HG02610 (cell line): ENCODE data around the gene GBP7.
"Not testable (repeated sequence)": the region's sequence is repeated elsewhere in the genome, so short reads cannot be mapped to it uniquely, and the experiment has no call there.

Experiments used
- ATAC-seq: cut with Tn5 transposase; IDR thresholded peaks from one replicate; pipeline ENCODE4 v1.9.1; 2021; ENCODE audit warnings: mild to moderate bottlenecking, moderate library complexity; ENCODE audit not compliant: unreplicated experiment

GBP7 gene, protein sequence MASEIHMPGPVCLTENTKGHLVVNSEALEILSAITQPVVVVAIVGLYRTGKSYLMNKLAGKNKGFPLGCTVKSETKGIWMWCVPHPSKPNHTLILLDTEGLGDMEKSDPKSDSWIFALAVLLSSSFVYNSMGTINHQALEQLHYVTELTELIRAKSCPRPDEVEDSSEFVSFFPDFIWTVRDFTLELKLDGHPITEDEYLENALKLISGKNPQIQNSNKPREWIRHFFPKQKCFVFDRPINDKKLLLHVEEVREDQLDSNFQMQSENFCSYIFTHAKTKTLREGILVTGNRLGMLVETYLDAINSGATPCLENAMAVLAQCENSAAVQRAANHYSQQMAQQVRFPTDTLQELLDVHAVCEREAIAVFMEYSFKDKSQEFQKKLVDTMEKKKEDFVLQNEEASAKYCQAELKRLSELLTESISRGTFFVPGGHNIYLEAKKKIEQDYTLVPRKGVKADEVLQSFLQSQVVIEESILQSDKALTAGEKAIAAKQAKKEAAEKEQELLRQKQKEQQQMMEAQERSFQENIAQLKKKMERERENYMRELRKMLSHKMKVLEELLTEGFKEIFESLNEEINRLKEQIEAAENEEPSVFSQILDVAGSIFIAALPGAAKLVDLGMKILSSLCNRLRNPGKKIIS

DNA sequence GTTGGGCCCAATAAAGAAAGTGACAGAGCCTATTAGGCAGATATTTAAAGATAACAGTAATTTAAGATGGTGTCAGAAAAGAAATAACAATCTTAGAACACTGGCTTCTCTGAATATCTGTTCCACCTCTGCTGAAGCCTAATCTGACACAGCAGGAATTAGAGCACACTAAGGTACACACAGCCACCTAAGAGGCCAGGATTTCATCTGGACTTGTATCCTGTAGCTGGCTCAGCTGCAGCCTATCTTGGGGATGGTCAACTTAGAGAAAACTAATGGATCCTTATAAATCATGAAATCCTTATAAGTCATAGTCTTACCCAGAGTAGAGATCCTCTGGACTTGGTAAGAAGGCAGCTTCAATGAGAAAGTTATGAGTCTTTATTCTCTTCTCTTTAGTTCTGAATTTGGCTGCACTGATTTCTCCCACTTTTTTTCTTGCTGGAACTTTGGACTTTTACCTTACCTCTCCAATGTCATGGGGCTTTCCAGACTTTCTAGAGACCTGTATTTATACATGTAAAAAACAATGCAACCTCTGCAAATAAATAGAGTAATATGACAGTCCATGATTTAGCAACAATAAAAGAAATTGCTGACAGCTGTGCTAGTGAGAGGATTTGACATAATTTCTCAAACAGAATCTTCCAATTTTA, at the start of gene GBP7:
Gene GBP7, minus strand, starts transcription at position 403 of the 656 bp plus-strand sequence. CDS start 4,068 bp downstream, outside the sequence.
- no peak for ATAC-seq

DNA sequence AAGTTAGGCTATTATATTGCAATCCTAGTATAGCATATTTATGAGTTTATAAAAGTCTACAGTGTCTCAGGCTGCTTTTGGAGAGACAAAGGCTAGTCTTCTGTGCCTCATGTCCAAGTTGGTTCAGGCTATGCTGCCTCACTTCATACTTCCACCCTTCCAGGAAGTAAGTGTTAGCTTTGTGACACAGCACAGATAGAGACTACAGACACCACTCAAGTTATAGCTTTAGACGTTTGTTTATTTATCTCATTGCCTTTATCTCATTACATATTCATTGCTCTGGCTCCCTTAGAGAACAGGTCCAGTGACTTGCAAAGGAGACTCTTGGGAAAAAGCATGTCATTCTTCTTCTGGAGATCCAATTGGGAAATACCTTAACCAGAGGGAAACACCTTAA, 45.5 kb upstream of the GBP7 start:
- no peak for ATAC-seq

DNA sequence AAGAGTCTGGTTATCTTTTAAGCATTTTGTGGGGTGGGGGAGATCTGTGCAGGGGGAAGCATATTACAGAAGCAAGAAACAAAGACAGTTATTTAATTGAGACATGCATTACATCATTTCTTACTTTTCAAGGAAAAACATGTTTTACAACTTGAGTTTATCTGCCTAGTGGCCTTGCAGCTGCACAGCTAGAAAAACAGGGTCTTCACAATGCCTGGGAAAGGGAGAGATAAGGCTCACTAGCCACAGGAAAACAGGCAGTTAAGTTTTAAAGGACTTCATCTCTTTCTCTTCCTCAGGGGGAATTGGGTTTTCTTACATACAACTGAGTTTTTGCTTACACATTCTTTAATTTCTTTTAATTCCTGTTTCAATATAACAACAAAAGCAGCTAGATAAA, 44.0 kb upstream of the GBP7 start:
- ATAC-seq = not testable (repeated sequence)

DNA sequence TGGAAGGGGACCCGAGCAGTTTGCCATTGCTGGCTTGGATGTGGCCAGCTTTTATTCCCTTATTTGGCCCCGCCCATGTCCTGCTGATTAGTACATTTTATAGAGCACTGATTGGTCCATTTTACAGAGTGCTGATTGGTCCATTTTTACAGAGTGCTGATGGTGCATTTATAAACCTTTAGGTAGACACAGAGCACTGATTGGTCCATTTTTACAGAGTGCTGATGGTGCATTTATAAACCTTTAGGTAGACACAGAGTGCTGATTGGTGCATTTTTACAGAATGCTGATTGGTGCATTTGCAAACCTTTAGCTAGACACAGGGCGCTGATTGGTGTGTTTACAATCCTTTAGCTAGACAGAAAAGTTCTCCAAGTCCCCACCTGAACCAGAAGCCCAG, 43.1 kb upstream of the GBP7 start:
- not testable (repeated sequence) for ATAC-seq

DNA sequence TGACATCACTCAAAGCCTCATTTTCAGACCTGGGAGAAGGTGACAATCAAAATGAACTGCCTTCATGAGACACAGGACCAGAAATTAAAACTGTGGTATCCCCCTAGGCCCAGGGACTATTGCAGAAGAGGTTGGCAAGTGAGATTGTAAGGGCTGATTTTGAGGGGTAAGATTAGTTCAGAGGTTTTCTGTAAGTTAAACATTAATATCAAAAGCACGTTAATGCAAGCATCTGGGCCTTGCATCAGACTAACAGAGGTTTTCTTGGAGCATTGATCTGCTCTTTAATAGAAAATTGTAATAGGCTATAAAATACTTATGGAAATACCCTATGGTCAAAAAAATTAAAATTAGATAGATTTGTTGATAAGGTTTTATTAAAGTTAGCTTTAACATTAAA, 37.5 kb upstream of the GBP7 start:
- no peak for ATAC-seq

DNA sequence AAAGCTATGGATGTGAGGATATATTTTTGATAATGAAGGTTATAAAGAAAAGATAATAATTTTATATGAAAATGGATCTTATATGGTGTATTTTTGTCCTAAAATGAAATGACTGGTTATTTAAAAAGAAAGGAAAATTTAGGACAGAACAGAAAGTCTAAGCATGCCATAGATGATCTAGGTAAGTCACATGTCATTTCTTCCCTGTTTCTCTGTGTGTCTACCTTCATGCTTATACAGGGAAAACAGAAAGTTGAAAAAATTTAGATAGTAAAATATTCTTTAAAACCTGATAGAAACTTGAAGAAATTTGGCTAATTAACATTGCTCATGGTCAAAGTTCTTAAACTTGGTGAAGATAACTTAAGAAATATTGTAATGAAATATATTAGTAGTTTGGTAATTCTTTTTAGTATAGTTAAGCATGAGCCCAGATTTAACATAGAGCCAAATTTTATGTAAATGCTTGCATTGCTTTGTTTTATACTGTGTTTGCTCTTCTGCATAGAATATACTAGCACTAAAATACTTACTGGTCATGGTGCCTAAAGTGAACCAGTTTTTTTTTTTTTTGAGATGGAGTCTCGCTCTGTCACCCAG, 35.3 kb upstream of the GBP7 start:
- ATAC-seq = no peak

DNA sequence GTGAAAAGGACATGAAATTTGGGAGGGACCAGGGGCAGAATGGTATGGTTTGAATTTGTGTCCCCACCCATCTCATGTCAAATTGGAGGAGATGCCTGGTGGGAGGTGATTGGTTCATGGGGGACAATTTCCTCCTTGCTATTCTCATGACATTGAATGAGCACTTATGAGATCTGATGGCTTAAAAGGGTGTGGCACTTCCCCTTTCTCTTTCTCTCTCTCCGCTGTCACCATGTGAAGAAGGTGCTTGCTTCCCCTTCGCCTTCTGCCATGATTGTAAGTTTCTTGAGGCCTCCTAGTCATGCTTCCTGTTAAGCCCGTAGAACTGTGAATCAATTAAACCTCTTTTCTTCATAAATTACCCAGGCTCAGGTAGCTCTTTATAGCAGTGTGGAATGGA, 30.6 kb upstream of the GBP7 start:
- no peak for ATAC-seq

DNA sequence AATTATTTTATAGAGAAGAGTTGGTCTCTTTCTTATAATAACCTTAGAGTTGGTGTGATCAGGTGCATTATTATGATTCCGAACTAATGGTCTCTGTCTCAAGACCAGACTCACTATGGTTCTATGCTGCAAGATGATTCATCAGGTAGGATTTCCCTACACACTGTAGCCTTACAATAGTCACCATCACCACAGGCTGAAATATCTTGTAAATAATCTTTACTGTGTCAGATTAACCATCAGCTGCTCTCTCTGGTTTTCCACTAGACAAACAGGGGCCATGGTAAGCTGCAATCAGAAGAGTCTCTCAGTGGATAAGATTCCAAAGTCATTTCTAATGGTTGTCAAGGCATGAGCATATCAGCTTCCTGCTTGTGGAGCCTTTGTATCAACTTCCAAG, 27.4 kb upstream of the GBP7 start:
- no peak for ATAC-seq

DNA sequence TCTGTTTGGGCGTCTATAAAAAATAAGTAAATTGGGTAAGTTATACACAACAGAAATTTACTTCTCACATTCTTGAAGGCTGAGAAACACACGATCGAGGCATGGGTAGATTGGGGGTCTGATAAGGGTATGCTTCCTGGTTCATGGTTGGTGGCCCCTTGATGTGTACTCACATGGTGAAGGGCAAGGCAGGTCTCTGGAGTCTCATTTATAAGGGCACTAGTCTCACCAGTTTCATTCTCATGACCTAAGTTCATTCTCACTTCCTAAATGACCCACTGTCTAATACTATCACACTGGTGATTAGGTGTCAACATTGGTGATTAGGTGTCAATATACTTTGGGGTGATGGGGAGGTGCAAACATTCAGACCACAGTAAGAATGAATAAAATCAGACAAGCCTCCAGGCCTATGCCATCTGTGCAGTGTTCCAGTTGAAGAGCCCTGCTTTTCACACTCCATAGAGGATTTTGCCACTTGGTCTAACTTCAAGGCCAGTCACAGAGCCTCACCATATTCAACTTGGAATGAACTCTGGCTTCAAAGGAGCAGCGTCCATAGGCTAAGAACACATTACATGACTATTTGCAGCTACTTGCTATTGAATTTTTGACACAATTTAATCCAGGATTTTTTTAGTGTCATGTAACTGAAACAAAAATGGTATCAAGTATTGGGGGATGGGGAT, 25.4 kb upstream of the GBP7 start:
- ATAC-seq = peak; percentile 70

DNA sequence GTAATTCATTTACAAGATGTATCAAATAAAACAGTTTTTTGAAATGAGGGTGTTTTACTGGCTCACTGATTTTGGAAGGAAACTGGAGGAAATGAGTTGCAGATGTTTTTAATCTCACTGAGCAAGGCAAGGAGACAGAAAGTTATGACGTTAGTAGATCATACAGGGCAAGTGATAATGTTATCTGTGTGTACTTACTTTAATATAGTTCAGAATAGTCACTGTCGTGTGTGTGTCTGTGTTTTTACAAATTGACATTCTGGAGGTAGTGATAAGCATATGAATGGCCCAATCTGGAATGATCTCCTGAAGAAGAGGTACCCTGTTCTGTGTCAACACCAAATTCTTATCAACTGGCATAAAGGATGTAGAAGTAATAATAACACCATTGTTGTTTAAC, 24.9 kb upstream of the GBP7 start:
- ATAC-seq = no peak

DNA sequence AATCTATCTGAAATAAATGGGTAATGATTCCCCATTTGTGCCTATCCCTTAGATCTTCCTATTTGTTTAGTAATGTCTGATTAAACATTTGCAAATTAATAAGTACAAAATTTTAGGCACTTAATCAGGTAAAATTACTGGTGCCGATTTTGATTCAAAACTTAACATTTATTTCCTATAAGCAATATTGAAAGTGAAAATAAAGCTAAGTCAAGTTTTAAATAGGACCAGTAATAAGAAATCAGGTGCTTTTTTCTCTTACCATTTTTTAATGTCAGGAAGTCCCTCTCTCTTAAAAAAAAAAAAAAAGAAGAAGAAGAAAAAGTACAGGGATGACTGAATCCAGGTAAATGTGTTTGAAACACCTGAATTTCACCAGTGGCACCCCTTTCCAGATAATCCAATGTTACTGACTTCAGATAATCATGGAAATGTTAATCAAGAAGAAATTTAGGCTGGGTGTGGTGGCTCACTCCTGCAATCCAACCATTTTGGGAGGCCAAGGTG, 23.8 kb upstream of the GBP7 start:
- ATAC-seq = no peak

DNA sequence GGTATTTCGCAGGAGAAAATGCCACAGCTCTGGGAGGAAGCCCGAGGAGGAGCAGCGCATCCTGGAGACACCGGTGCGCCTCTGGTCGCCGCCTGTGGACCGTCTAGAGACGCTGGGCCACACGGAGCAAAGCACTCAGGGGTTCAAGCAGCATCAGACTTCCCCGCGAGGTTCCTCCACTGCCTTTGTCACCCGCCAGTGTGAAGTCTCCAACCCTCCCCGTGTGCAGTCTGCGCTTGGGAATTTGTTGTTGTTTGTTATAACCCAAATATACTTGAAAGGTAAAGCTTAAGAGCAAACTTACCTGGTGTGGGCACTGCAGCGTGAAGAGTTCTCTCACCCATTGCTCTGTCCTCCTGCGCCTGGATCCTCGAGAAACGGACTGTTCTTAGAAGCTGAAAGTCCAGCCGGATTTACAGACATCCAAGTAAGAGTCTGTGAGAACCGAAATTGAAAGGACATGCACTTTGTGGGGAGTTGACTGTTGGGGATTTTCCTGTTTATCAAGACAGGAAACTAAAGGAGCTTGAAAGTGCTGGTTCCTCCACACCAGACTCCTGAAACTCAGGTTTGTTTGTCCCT, 22.8 kb upstream of the GBP7 start, which contains the start of gene GBP4:
Gene GBP4, minus strand, starts transcription at position 452 of the 582 bp plus-strand sequence. Its CDS starts 108 bp downstream, at position 344.
- peak; percentile 68 for ATAC-seq

DNA sequence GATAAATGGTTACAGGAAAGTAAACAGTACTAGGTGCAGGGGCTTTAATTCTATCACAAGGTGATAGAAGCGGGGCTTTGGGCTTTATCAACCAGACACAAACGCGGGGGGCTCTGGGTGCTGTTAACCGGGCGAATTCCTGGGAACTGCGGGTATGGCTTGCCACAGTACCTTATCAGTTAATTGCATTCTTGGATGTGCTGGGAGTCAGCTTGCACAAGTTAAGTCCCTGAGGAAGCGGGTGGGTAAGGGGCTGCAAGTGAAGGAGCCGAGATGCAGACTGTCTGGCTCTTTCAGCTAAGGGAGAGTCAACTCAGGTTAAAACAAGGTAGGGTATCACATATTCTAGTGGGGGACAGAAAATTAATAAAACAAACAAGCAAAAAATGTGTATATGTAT, 22.3 kb upstream of the GBP7 start:
- ATAC-seq = no peak

DNA sequence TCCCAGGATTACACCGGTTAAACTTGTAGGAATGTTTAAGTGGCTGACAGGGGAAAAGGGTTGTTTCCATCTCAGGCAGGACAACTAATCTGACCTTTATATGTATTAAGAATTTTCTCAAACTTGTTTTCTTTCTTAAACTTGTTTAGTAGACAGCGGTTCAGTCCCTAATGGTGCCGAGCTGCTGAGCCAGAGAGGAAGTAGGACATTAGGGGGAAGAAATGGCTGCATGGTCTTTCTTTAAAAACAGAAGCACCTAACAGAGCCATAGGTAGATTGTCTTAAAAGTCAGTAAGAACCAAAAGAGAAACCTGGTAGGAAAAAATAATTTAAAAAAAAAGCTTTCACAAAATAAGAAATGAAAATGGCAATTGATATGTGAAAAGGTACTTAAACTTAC, 19.7 kb upstream of the GBP7 start:
- ATAC-seq = no peak

DNA sequence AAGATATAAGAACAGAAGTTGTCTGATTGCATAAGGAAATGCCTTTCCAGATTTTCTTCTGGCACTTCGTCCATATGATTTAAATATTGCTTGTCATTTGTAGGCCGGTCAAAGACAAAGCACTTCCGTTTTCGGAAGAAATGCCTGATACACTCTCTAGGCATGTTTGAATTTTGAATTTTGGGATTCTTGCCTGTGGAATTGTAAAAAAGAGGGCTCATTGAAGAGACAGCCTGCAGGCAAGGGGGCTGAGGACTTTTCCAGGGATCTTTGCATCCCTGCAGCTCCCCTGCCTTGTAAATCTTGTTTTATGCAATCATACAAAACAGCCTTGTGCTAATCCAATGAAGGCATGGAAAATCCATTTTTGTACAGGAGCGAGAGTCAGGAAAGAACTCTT, 15.5 kb upstream of the GBP7 start:
- no peak for ATAC-seq

DNA sequence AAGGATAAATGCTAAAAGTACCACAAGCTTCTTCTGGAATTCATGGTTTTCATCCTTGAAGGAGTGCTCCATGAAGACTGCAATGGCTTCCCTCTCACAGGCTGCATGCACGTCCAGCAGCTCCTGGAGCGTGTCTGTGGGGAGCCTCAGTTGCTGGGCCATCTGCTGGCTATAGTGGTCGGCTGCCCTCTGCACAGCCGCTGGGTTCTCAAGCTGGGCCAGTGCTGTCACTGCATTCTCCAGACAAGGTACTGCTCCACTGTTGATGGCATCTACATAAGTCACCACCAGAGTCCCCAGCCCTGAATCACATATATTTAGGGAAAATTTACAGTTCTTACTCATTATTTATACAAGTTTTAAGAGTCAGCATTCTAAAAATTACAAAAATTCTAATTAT, 14.2 kb upstream of the GBP7 start:
- ATAC-seq = no peak

DNA sequence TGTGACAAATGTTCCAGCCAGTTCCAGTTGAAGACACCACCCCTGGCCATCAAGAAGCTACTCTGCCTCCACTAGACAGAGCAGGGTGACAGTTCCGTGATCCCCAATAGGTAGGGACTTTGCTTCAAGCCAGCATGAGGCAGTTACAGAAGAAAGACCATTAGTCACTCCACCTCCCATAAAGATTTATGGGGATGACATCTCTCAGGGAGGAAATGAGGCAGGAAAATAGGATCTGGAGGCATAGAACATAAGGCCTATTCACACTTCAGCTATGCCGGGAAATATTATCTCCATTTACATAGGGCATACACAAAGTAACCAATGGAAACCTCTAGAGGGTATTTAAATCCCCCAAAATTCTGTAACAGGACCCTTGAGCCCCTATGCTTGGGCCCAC, 3.5 kb upstream of the GBP7 start:
- ATAC-seq = no peak

DNA sequence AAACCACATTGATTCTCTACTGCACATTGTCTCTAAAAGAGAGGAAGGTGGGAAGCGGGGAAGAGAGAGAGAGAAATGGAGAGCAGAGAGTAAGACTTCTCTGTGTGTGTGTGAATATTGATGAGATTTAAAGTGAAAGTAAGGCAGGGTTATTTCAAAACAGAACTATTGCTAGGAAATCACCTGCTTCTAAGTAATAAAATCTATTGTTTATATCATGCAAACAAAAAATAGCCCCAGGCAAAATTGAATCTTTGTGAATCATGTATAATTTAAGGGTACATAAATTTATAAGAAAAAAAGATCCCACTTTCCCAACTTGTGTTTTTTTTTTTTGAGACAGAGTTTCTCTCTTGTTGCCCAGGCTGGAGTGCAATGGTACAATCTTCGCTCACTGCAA, 1.2 kb upstream of the GBP7 start:
- no peak for ATAC-seq

DNA sequence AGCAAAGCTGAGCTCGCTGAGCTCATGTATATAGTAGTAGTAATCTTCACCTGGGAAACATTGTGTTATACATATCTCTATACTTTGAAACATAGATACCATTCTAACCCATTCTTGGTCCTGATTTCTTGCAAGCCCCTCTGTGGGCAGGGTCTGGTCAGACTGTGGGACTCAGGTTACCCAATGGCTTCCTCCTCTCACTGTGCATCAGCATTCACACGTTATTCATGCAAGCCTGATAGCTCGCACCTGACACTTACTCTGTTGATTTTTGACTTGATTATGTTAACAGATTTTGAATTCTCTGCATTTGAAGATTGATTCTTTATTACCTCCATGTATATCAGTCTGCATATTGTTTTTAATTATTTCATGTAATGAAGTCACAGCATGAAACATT, 1.3 kb downstream of the GBP7 start:
- ATAC-seq = no peak

DNA sequence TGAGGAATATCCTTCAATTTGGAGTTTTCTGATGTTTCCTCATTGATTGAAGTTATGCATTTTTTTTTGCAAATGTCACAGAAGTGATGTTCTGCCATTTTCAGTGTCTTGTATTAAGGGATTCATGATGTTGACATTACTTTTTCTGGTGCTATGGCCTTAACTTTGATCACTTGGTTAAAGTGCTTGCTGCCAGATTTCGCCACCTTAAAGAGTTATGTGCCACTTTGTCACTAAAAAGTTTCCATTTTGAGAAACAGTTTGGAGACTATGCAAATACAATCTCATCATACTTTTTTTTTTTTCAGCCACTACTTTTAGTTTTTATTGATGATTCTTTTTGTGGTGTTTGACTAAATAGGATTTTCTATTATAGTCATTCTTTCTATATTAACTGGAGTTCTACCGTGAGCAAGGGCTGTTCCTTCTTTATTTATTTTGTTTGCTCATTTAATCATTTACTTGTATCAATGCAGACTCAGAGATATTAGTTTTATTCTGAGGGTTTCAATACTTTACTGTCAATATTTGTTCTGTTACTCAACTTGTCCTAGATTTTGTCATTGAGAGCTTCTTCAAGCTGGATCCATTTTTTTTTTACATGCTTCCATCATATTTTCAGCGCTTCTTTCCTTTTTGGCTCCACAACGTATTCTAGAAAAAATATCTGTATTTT, 3.2 kb downstream of the GBP7 start:
- no peak for ATAC-seq
